ENCODE measurements around the gene MEAK7.
A peak's percentile ranks its signal among the peaks of the same experiment; 100 is the strongest.

MEAK7 gene

GRCh38 chr16:84511831-84512230, 7.4 kb upstream of the MEAK7 start:
- no peak for DNase-seq (ENCODE audit: low read depth in 3 of 3)

- peak; percentile 69 to 78 (median 75) for DNase-seq (ENCODE audit: low read depth in 3 of 3)
These were observed 6.8 kb upstream of the MEAK7 start for GRCh38 chr16:84511180-84511800.

GRCh38 chr16:84509032-84509950, 4.8 kb upstream of the MEAK7 start:
- DNase-seq (ENCODE audit: low read depth in 3 of 3): no peak

- no peak for DNase-seq (ENCODE audit: low read depth in 3 of 3)
These were observed 4.0 kb upstream of the MEAK7 start for GRCh38 chr16:84508502-84508901.

GRCh38 chr16:84507011-84507982, 2.8 kb upstream of the MEAK7 start:
- peak in 1 of 3 experiments; percentile 29 for DNase-seq (ENCODE audit: low read depth in 3 of 3)

GRCh38 chr16:84505249-84506187, 1.1 kb upstream of the MEAK7 start:
- DNase-seq (ENCODE audit: low read depth in 3 of 3): no peak

GRCh38 chr16:84503751-84504395, 586 bp downstream of the MEAK7 start:
- no peak for DNase-seq (ENCODE audit: low read depth in 3 of 3)

GRCh38 chr16:84502581-84502980, 1.9 kb downstream of the MEAK7 start:
- DNase-seq (ENCODE audit: low read depth in 3 of 3): no peak

- DNase-seq (ENCODE audit: low read depth in 3 of 3): no peak
These were observed 2.4 kb downstream of the MEAK7 start for GRCh38 chr16:84502075-84502474.

GRCh38 chr16:84501077-84501735, 3.3 kb downstream of the MEAK7 start:
- no peak for DNase-seq (ENCODE audit: low read depth in 3 of 3)

GRCh38 chr16:84500531-84500930, 3.9 kb downstream of the MEAK7 start:
- no peak for DNase-seq (ENCODE audit: low read depth in 3 of 3)

GRCh38 chr16:84499638-84500037, 4.8 kb downstream of the MEAK7 start:
- DNase-seq (ENCODE audit: low read depth in 3 of 3): no peak

GRCh38 chr16:84498859-84499620, 5.4 kb downstream of the MEAK7 start:
- DNase-seq (ENCODE audit: low read depth in 3 of 3): no peak

- no peak for DNase-seq (ENCODE audit: low read depth in 3 of 3)
These were observed 6.2 kb downstream of the MEAK7 start for GRCh38 chr16:84498223-84498610.

GRCh38 chr16:84497418-84498222, 6.8 kb downstream of the MEAK7 start:
- DNase-seq (ENCODE audit: low read depth in 3 of 3): no peak

GRCh38 chr16:84496991-84497390, 7.5 kb downstream of the MEAK7 start:
- no peak for DNase-seq (ENCODE audit: low read depth in 3 of 3)

- no peak for DNase-seq (ENCODE audit: low read depth in 3 of 3)
These were observed 9.0 kb downstream of the MEAK7 start for GRCh38 chr16:84495506-84495905.

GRCh38 chr16:84489131-84489530, 15.3 kb downstream of the MEAK7 start:
- no peak for DNase-seq (ENCODE audit: low read depth in 3 of 3)
